HG03432 (cell line): ENCODE measurements around the gene PAX3.

Source experiments
- ATAC-seq: cut with Tn5 transposase; IDR thresholded peaks from one replicate; pipeline ENCODE4 v1.9.1; 2021; ENCODE audit warnings: mild to moderate bottlenecking, moderate library complexity; ENCODE audit not compliant: unreplicated experiment

Gene PAX3

GRCh38 chr2:222298311-222299150 is at the start of gene PAX3:
TSS of gene PAX3 (minus strand) at chr2:222298998. CDS start at chr2:222298615, 383 bp downstream.
- ATAC-seq: peak; percentile 38

DNA sequence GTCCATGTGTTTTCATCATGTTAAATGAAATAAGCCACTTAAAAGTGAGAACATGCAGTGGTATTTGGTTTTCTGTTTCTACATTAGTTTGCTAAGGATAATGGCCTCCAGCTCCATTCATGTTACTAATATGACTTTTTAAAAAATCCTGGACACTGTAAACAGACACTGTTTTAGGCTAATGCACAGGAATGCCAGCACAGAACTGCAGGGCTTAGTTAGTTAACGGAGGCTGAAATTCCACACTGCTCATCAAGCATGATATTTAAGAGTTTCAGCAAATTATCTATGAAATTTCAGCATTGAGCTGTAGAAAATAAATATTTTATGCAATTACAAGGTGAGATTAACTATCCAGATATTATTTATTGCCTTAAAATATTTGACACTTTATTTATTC is 42.5 kb upstream of the PAX3 start:
- ATAC-seq: no peak

- ATAC-seq: no peak
Observed at GRCh38 chr2:222338374-222338773, 39.6 kb upstream of the PAX3 start.

DNA sequence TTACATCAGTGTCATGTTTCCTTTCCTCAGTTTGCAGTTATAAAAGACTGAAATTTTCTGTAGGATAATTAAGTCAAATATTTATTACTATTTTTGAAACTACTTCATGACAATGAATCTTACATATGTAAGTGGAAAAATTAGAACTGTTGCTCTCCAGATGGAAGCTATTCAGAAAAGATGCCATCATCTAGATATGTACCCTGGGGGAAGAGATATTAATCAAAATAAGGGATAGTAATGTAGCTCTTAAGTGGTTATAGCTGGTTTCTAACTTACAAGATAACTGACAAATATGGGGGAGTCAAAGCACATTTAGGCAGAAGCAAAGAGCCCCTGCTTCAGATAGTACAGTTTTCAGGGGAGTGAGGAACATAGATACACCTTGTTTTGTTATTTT is 38.1 kb upstream of the PAX3 start:
- no peak for ATAC-seq

GRCh38 chr2:222336442-222336841 is 37.6 kb upstream of the PAX3 start:
- ATAC-seq: no peak

DNA sequence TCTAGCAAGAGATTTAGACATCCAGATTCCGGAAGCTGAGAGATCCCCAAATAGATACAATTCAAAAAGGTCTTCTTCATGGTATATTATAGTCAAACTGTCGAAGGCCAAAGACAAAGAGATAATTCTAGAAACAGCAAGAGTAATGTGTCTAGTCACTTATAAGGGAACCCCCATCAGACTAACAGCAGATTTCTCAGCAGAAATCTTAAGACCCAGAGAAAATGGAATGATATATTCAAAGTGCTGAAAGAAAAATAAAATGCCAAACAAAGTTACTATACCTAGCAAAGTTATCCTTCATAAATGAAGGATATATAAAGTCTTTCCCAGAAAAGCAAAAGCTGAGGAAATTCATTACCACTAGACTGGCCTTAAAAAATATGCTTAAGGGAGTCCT is 36.1 kb upstream of the PAX3 start:
- no peak for ATAC-seq

DNA sequence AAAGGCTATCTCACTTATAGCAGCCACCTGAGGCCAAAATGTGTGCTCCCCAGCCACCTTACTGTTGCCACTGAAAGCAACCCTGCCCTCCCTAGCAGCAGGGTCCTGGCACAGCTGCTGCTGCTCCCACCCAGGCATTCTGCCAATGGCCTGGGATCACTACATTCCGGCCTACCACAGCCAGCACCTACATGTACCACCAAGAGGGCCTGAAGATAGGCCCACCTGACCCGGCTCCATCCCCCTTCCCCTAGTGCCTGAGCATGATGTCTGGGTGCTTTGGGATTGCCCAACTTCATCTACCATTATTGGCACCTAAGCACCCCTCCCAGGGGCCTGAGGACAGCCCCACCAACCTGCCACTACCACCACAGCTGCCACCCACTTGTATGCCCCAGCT is 34.6 kb upstream of the PAX3 start:
- no peak for ATAC-seq

DNA sequence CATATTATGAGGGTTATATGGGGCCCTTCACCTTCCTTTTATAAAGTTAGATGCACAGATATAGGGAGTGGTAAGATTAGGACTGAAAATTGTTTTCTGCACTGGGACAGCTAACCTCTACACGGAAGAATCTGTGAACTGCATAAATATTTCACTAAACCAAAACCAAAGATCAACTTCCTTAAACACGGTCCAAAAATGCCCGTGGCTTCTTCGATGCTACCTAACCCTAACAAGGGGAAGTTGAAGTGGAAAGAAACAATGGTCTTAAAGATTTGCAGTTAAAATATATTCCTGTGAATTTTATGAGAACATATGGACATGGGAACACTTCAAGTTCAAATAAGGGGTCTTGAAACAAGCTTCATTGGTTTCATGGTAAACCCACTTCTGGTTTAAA is 33.3 kb upstream of the PAX3 start:
- no peak for ATAC-seq

DNA sequence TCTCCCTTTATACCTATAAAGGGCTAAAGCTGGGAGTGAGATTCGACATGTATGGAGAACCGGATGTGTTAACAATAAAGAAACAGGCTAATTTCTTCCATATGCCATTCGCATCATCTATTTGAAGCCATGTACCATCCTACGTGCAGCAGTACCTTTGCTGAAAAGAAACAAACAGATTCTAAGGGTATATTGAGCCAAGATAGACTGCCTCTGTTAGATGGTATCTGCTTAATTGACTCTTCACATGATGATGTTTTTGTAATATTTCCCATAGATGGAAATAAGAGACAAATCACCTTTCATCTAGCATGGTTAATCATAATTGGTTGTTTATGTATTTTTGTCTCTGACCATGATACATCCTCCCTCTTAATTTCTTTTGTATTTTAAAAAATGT is 32.1 kb upstream of the PAX3 start:
- ATAC-seq: no peak

DNA sequence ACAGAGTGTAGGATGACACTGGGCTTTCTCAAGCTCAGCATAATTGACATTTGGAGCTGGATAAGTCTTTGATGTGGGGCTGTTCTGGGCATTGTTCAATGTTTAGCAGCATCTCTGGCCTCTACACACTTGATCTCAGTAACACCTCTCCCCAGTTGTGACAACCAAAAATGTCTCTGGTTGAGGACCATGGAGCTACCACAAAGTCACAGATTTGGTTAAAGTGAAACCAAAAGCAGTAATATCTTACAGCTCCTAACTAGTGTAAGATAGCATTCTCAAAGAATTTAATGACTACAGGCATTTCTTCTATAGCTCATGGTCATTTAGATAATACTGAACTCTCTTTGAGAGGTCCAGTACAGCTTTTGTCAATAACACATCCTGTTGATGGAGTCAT is 23.4 kb upstream of the PAX3 start:
- ATAC-seq: peak; percentile 11

- ATAC-seq: peak; percentile 0
Observed at GRCh38 chr2:222320436-222321395, 21.9 kb upstream of the PAX3 start.

- peak; percentile 63 for ATAC-seq
Observed at GRCh38 chr2:222319586-222320435, 21.0 kb upstream of the PAX3 start.

GRCh38 chr2:222318712-222319585 is 20.2 kb upstream of the PAX3 start:
- ATAC-seq: peak; percentile 50

DNA sequence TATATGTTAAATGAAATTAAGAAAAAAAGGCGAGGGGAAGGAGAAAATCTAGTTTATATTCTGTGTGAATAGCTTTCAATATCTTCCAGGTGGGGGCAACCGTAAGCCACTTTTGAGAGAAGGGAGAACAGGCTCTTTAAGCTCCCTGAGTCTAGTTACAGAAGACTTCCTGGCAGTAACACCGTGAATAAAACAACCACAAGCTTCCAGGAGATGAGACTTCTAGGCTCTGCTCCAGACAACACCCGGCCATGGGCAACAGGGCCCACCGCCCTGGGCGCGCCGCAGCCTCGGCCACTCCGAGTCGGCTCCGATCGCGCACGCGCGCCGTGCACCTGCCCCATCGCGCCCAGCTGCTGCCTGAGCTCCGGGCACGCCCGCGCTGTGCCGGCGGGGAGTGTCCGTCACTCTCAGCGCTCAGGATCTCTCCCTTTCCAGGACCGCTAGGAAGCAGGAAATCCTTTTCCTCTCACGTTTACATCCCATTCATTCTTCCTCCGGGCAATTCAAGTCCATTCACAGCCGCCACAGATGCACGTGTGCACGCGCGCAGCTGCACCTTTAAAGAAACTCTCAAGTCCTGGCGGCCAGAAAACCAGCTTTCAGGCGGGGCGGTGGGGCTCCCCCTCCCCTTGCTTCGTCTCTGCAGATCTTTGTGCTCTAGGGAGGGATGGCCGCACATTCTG is 19.4 kb upstream of the PAX3 start:
- peak; percentile 53 for ATAC-seq

DNA sequence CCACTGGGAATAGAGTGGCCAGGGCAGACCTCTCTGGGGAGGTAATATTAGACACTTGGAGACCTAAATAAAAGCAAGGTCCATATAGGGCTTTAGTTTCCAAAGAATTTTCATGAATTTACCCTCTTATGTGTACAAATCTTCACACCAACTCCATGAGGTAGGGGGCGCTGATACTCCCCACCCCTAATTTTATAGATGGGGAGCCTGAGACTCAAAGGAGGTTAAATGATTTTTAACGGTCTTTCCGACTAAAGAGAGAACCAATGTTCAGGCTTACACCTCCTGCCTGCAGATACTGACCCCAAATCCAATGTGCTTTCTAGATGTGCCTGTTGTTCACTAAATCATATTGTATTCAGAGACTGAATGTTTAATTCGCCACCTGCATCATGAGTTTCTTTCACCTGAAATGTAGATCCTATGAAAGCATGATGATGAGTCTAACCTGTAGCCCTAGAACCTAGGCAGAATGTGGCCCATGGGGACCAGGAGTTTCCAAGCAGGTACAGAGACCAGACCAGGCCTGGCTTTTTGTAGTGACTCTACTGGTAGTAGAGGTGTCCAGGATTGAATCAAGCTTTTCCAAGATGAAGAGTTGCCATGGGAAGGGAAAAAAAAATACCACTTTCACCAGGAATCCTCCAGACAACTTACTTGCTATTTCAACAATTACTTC is 16.8 kb upstream of the PAX3 start:
- no peak for ATAC-seq

DNA sequence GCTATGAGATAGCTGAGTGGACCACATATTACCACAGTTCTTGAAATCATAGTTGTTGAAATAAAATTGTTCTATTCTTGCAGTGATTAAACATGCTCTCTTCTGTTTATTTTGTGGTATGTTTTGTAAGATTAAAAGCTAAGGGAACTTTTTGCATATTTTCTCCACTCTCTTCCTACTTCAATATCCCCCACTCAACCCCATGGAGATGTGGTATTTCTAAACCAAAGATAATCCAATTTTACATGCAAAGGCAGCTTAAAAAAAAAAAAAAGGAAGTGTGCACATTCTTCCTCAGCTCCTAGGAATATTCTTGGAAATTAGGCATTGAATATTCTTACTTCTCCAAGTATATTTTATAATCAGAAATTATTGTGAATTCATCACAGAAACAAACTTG is 15.0 kb upstream of the PAX3 start:
- no peak for ATAC-seq

GRCh38 chr2:222311978-222312738 is 13.4 kb upstream of the PAX3 start:
- peak; percentile 38 for ATAC-seq
